H9 (cell line): Measurements from ENCODE around the gene FAM53B. TPM values are rescaled to one million over a fixed set of nuclear protein-coding genes. Genes with fewer than 3 reads are reported as not detected.

Source experiments
- DNase-seq: peaks from one replicate; pipeline ENCODE4 v3.0.0-alpha.2; 2017
- H2AFZ ChIP-seq: one replicate; pipeline ENCODE4 v1.6.1; 2013; ENCODE audit warnings: mild to moderate bottlenecking, low read length, control low read depth, moderate library complexity
- H2AK5ac ChIP-seq: 2 replicates; pipeline ENCODE4 v1.6.1; 2013; ENCODE audit warnings: low read length, control low read depth, mixed read lengths; ENCODE audit not compliant: insufficient read length
- H2BK120ac ChIP-seq: one replicate; pipeline ENCODE4 v1.6.1; 2013; ENCODE audit warnings: low read depth, mild to moderate bottlenecking, low read length, control low read depth, inconsistent platforms; ENCODE audit not compliant: poor library complexity, severe bottlenecking
- H2BK12ac ChIP-seq: 2 replicates; pipeline ENCODE4 v1.6.1; 2013; ENCODE audit warnings: low read length, control low read depth, mixed read lengths, low read depth; ENCODE audit not compliant: insufficient read length
- H2BK15ac ChIP-seq: 2 replicates; pipeline ENCODE4 v1.6.1; 2013; ENCODE audit warnings: low read depth, low read length, control low read depth
- H2BK20ac ChIP-seq: one replicate; pipeline ENCODE4 v1.6.1; 2013; ENCODE audit warnings: low read depth, mild to moderate bottlenecking, low read length, control low read depth, inconsistent platforms; ENCODE audit not compliant: poor library complexity, severe bottlenecking
- H2BK5ac ChIP-seq: 2 replicates; pipeline ENCODE4 v1.6.1; 2013; ENCODE audit warnings: low read length, control low read depth, mixed read lengths; ENCODE audit not compliant: insufficient read length
- H3K14ac ChIP-seq: 2 replicates; pipeline ENCODE4 v1.6.1; 2013; ENCODE audit warnings: low read length, control low read depth; ENCODE audit not compliant: insufficient read depth
- H3K18ac ChIP-seq: 2 replicates; pipeline ENCODE4 v1.6.1; 2013; ENCODE audit warnings: low read depth, mild to moderate bottlenecking, mixed read lengths, low read length, control low read depth; ENCODE audit not compliant: insufficient read length
- H3K23ac ChIP-seq: 2 replicates; pipeline ENCODE4 v1.6.1; 2013; ENCODE audit warnings: low read length, control low read depth, mixed read lengths, low read depth; ENCODE audit not compliant: insufficient read length
- H3K23me2 ChIP-seq: 2 replicates; pipeline ENCODE4 v1.6.1; 2013; ENCODE audit warnings: low read depth, mild to moderate bottlenecking, mixed read lengths, low read length, control low read depth; ENCODE audit not compliant: insufficient read length, poor library complexity, severe bottlenecking
- H3K27ac ChIP-seq: 2 replicates; pipeline ENCODE4 v1.5.1; 2013; ENCODE audit warnings: low read length, control low read depth, mixed read lengths, low read depth; ENCODE audit not compliant: insufficient read length
- H3K27me3 ChIP-seq: 2 replicates; pipeline ENCODE4 v1.6.1; 2013; ENCODE audit warnings: low read length, control low read depth, inconsistent platforms; ENCODE audit not compliant: insufficient read depth
- H3K4ac ChIP-seq: 2 replicates; pipeline ENCODE4 v1.6.1; 2013; ENCODE audit warnings: low read depth, mild to moderate bottlenecking, control low read depth, inconsistent platforms, low read length, moderate library complexity
- H3K4me1 ChIP-seq: 2 replicates; pipeline ENCODE4 v1.6.1; 2013; ENCODE audit warnings: low read length, control low read depth, inconsistent platforms; ENCODE audit not compliant: insufficient read depth
- H3K4me2 ChIP-seq: 2 replicates; pipeline ENCODE4 v1.6.1; 2013; ENCODE audit warnings: low read length, control low read depth, mixed read lengths; ENCODE audit not compliant: insufficient read length, insufficient read depth
- H3K56ac ChIP-seq: 2 replicates; pipeline ENCODE4 v1.6.1; 2013; ENCODE audit warnings: low read depth, mild to moderate bottlenecking, mixed read lengths, low read length, control low read depth; ENCODE audit not compliant: insufficient read length
- H3K79me1 ChIP-seq: 2 replicates; pipeline ENCODE4 v1.6.1; 2013; ENCODE audit warnings: low read depth, mild to moderate bottlenecking, moderate library complexity, low read length, control low read depth, inconsistent platforms; ENCODE audit not compliant: insufficient read depth, poor library complexity, severe bottlenecking
- H3K79me2 ChIP-seq: 2 replicates; pipeline ENCODE4 v1.6.1; 2013; ENCODE audit warnings: low read length, control low read depth, inconsistent platforms; ENCODE audit not compliant: insufficient read depth
- H3K9ac ChIP-seq: 2 replicates; pipeline ENCODE4 v1.6.1; 2013; ENCODE audit warnings: low read length, control low read depth, mixed read lengths; ENCODE audit not compliant: insufficient read length; ENCODE audit errors: extremely low read depth
- H3K9me3 ChIP-seq: one replicate; pipeline ENCODE4 v1.6.1; 2013; ENCODE audit warnings: low read depth, low read length, inconsistent platforms; ENCODE audit not compliant: control insufficient read depth
- H3T11ph ChIP-seq: one replicate; pipeline ENCODE4 v1.6.1; 2013; ENCODE audit warnings: mild to moderate bottlenecking, low read length, control low read depth, inconsistent platforms
- H4K20me1 ChIP-seq: one replicate; pipeline ENCODE4 v1.6.1; 2013; ENCODE audit not compliant: control insufficient read depth, insufficient read length, insufficient read depth
- H4K5ac ChIP-seq: 2 replicates; pipeline ENCODE4 v1.6.1; 2013; ENCODE audit warnings: low read depth, mild to moderate bottlenecking, mixed read lengths, low read length, control low read depth; ENCODE audit not compliant: insufficient read length
- H4K8ac ChIP-seq: replicated peaks from 2 replicates; pipeline ENCODE4 v1.6.1; 2013; ENCODE audit warnings: low read length, control low read depth, mixed read lengths, low read depth; ENCODE audit not compliant: insufficient read length
- H4K91ac ChIP-seq: 2 replicates; pipeline ENCODE4 v1.6.1; 2013; ENCODE audit warnings: low read depth, mild to moderate bottlenecking, moderate library complexity, mixed read lengths, low read length, control low read depth; ENCODE audit not compliant: insufficient read length
- H3K27ac Mint-ChIP-seq, 3 experiments: 2 replicates in 2 of 3; 3 replicates in 1 of 3; pipeline ENCODE4 v1.8.0; 2020 to 2021; ENCODE audit warnings: mixed read lengths in 3 of 3, mild to moderate bottlenecking in 1 of 3, moderate library complexity in 1 of 3
- H3K27me3 Mint-ChIP-seq: 2 replicates; pipeline ENCODE4 v1.8.0; 2021; ENCODE audit warnings: low read depth, mild to moderate bottlenecking, moderate library complexity, mixed read lengths
- H3K36me3 Mint-ChIP-seq, 3 experiments: 2 replicates in 2 of 3; 3 replicates in 1 of 3; pipeline ENCODE4 v1.8.0; 2020 to 2021; ENCODE audit warnings: low read depth in 3 of 3, mixed read lengths in 3 of 3; ENCODE audit not compliant: insufficient read depth in 1 of 3
- H3K4me1 Mint-ChIP-seq, 2 experiments: 2 replicates each; pipeline ENCODE4 v1.8.0; 2020; ENCODE audit warnings: mixed read lengths in 2 of 2
- H3K4me3 Mint-ChIP-seq, 2 experiments: 2 replicates in 1 of 2; 3 replicates in 1 of 2; pipeline ENCODE4 v1.8.0; 2020 to 2021; ENCODE audit warnings: mild to moderate bottlenecking in 2 of 2, mixed read lengths in 2 of 2, moderate library complexity in 1 of 2
- H3K9me3 Mint-ChIP-seq, 2 experiments: 2 replicates in 1 of 2; 3 replicates in 1 of 2; pipeline ENCODE4 v1.8.0; 2020; ENCODE audit warnings: mild to moderate bottlenecking in 2 of 2, mixed read lengths in 2 of 2, moderate library complexity in 1 of 2
- CTCF ChIP-seq: fragments of 200-600 bp; sonication (generic); conservative IDR thresholded peaks from 3 replicates; pipeline ENCODE4 v1.8.0; 2021; ENCODE audit warnings: antibody characterized with exemption, mild to moderate bottlenecking
- WGBS: extraction: QIAGEN DNeasy Blood & Tissue Kit; methylation state at CpG from one replicate; pipeline ENCODE4 v1.1.7; 2013; ENCODE audit warnings: missing lambda C conversion rate, low lambda C conversion rate, mixed read lengths; ENCODE audit not compliant: insufficient read length; ENCODE audit errors: extremely low coverage; 5-methylcytosine and 5-hydroxymethylcytosine counted together
- total RNA-seq: library from RNA; stranded (reverse); gene quantifications from 2 replicates; pipeline ENCODE4 v1.2.1, GENCODE V29; 2021

Gene FAM53B
- total RNA-seq, 1 experiment from 2014 or later = 11.5 TPM

DNA sequence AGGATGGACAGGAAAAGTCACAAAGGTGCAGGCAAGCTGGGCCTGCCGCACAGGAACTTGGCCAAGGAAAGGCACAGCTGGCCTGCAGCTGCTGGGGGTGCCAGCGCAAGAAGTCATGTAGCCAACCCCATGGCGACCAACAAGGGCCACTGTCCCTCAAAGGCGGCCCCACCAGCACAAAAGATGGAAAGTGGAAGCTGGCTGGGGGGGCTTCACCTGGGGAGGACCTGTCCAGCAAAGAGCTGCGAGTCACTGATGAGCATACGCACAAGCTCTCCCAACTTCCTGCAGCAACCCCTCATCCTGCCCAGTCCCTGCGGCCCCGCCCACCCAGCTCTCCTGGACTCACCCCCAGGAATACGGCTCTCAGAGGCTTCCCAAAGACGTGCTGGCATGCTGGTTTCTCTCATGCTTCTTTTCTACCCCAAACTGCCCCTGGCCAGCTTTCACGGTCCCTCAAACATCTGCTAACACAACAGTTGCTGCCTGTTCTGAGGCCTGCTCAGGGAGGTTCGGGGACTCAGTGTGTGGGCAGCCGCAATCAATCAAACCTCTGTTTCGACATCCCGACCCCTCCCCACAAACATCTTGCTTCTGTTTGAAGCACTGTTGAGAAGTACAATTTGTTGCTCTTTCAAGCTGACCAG lies 67.6 kb downstream of the FAM53B start:
- H3K4me2 ChIP-seq = no peak overlapping the region
- H3K14ac ChIP-seq = no peak overlapping the region
- no peak overlapping the region for H3K23ac ChIP-seq
- no peak overlapping the region for H2AK5ac ChIP-seq
- Mint-ChIP-seq H3K27ac (peak overlapping the region in 1 of 3 experiments; percentile 44; a peak in 1 of 7 replicates), H3K4me3 (no peak overlapping the region; a peak in 1 of 5 replicates), H3K9me3 (no peaks in the 10 kb centered on the region), H3K27me3 (no peaks in the 10 kb centered on the region), H3K36me3 (peaks cover 2 to 12% (median 5%) of the 10 kb centered on the region in 3 experiments; a peak in 6 of 7 replicates), H3K4me1 (peaks cover 17 to 31% of the 10 kb centered on the region in 2 experiments)
- H2AFZ ChIP-seq = no peak overlapping the region
- no peaks in the 10 kb centered on the region for H3K9me3 ChIP-seq
- no peak overlapping the region for H3K27ac ChIP-seq
- H3K4ac ChIP-seq = no peak overlapping the region
- H3K27me3 ChIP-seq = no peaks in the 10 kb centered on the region
- no CpG with 5 or more reads among the region's 15 CpGs for WGBS
- no peaks in the 10 kb centered on the region for H4K20me1 ChIP-seq
- H4K5ac ChIP-seq = no peak overlapping the region
- H2BK12ac ChIP-seq = no peak overlapping the region
- H3K56ac ChIP-seq = no peak overlapping the region
- H3K79me1 ChIP-seq = no peaks in the 10 kb centered on the region
- H4K91ac ChIP-seq = no peak overlapping the region
- no peak overlapping the region for H2BK5ac ChIP-seq
- no peak overlapping the region for H3T11ph ChIP-seq
- H2BK20ac ChIP-seq = no peak overlapping the region
- no peak overlapping the region for H2BK120ac ChIP-seq
- H3K4me1 ChIP-seq = no peaks in the 10 kb centered on the region
- no peak overlapping the region for H3K18ac ChIP-seq
- no peak for TF ChIP-seq CTCF
- H3K9ac ChIP-seq = no peak overlapping the region
- H3K79me2 ChIP-seq = no peaks in the 10 kb centered on the region
- DNase-seq = no peak
- H4K8ac ChIP-seq = no peak overlapping the region
- no peak overlapping the region for H2BK15ac ChIP-seq
- H3K23me2 ChIP-seq = no peaks in the 10 kb centered on the region
